Colonic mucosa (tissue), 4 donors: ENCODE measurements around the gene ACBD6. TPM values are rescaled to one million over a fixed set of nuclear protein-coding genes. Genes with fewer than 3 reads are reported as not detected.

Source experiments
- DNase-seq: peaks from one replicate; pipeline ENCODE4 v3.0.0-alpha.2; 2020
- H3K27ac ChIP-seq: fragments of 200-600 bp; one replicate; pipeline ENCODE4 v1.8.0; 2021
- H3K27me3 ChIP-seq: fragments of 200-600 bp; one replicate; pipeline ENCODE4 v1.8.0; 2021
- H3K36me3 ChIP-seq: fragments of 200-600 bp; one replicate; pipeline ENCODE4 v1.8.0; 2021
- H3K4me1 ChIP-seq: fragments of 200-600 bp; one replicate; pipeline ENCODE4 v1.8.0; 2021; ENCODE audit warnings: mild to moderate bottlenecking
- H3K4me3 ChIP-seq: fragments of 200-600 bp; one replicate; pipeline ENCODE4 v1.8.0; 2021
- H3K9ac ChIP-seq, 2 donors: one replicate each; pipeline ENCODE4 v1.7.0; 2013; ENCODE audit warnings: control low read depth in 2 of 2, low read depth in 2 of 2, low read length in 2 of 2
- H3K9me3 ChIP-seq: fragments of 200-600 bp; one replicate; pipeline ENCODE4 v1.8.0; 2021
- CTCF ChIP-seq: fragments of 200-600 bp; IDR thresholded peaks from one replicate; pipeline ENCODE4 v1.8.0; 2022; ENCODE audit warnings: antibody characterized with exemption, mild to moderate bottlenecking
- intact Hi-C: fragments of 100-400 bp; cut with DNase I; formaldehyde crosslinking; loops from one replicate; pipeline ENCODE4 v1.14.1; 2022
- total RNA-seq, 2 donors: library from RNA; stranded (reverse); fragmentation: NEBNext Ultra II Directional in 1 of 2; extraction: Animal tissue kit (Norgen Biotek cat#: 25700) in 1 of 2; gene quantifications; one replicate each; pipeline ENCODE4 v1.2.1, GENCODE V29; 2021
- donor health status: healthy.
- donor health status: DM: no; HTN: no; CAD: no.
- donor health status: DM: no; HTN: no; CAD: no.

ACBD6 gene
- total RNA-seq, 2 donors from 2014 or later, result 16.1 to 25.8 TPM

GRCh38 chr1:180384286-180385005 lies 117.9 kb downstream of the ACBD6 start:
- TF ChIP-seq CTCF, result no peak
- H3K4me3 ChIP-seq, result no peak overlapping the region
- H3K9me3 ChIP-seq, result no peaks in the 10 kb centered on the region
- H3K36me3 ChIP-seq, result no peaks in the 10 kb centered on the region
- no peaks in the 10 kb centered on the region for H3K27me3 ChIP-seq
- DNase-seq, result no peak
- no peaks in the 10 kb centered on the region for H3K4me1 ChIP-seq
- H3K9ac ChIP-seq, result no peak overlapping the region
- H3K27ac ChIP-seq, result no peak overlapping the region
- intact Hi-C loops, result no loop called here

- Histone ChIP-seq H3K9ac (no peak overlapping the region), H3K9me3 (no peaks in the 10 kb centered on the region)
These were observed 119.9 kb downstream of the ACBD6 start for GRCh38 chr1:180382326-180383115.

GRCh38 chr1:180381184-180381580 lies 121.2 kb downstream of the ACBD6 start:
- H3K9ac ChIP-seq, result no peak overlapping the region
- H3K4me1 ChIP-seq, result no peaks in the 10 kb centered on the region
- no peaks in the 10 kb centered on the region for H3K36me3 ChIP-seq
- H3K9me3 ChIP-seq, result no peaks in the 10 kb centered on the region
- H3K27me3 ChIP-seq, result no peaks in the 10 kb centered on the region
- TF ChIP-seq CTCF, result no peak
- no peak for DNase-seq
- no peak overlapping the region for H3K4me3 ChIP-seq
- intact Hi-C loops, result no loop called here
- H3K27ac ChIP-seq, result no peak overlapping the region

More at GRCh38 chr1:180382326-180383115, 119.9 kb downstream of the ACBD6 start:
- intact Hi-C loops, result no loop called here
- H3K36me3 ChIP-seq, result no peaks in the 10 kb centered on the region
- no peaks in the 10 kb centered on the region for H3K4me1 ChIP-seq
- no peak overlapping the region for H3K27ac ChIP-seq
- no peaks in the 10 kb centered on the region for H3K27me3 ChIP-seq
- DNase-seq, result no peak
- no peak for TF ChIP-seq CTCF
- H3K4me3 ChIP-seq, result no peak overlapping the region

- no peaks in the 10 kb centered on the region for H3K9me3 ChIP-seq
- intact Hi-C loops, result no loop called here
- no peak for DNase-seq
These were observed 121.9 kb downstream of the ACBD6 start for GRCh38 chr1:180380259-180381183.

More at GRCh38 chr1:180380259-180381183, 121.9 kb downstream of the ACBD6 start:
- Histone ChIP-seq H3K36me3 (no peaks in the 10 kb centered on the region), H3K4me3 (no peak overlapping the region), H3K4me1 (no peaks in the 10 kb centered on the region), H3K9ac (no peak overlapping the region), H3K27ac (no peak overlapping the region), H3K27me3 (no peaks in the 10 kb centered on the region)
- TF ChIP-seq CTCF, result no peak
